HG02840 (cell line): ENCODE results near the gene SNN.

Source experiments
- ATAC-seq: cut with Tn5 transposase; IDR thresholded peaks from one replicate; pipeline ENCODE4 v1.9.1; 2021; ENCODE audit warnings: mild to moderate bottlenecking, moderate library complexity, moderate number of reproducible peaks; ENCODE audit not compliant: unreplicated experiment, low FRiP score

Gene SNN

GRCh38 chr16:11634312-11634711 is 33.9 kb upstream of the SNN start:
- ATAC-seq, result no peak

GRCh38 chr16:11635113-11635652 is 33.1 kb upstream of the SNN start:
- ATAC-seq, result no peak

- ATAC-seq, result no peak
Observed at GRCh38 chr16:11635679-11636171, 32.5 kb upstream of the SNN start.

- no peak for ATAC-seq
Observed at GRCh38 chr16:11636172-11636721, 32.0 kb upstream of the SNN start.

- ATAC-seq, result no peak
Observed at GRCh38 chr16:11637320-11637719, 30.9 kb upstream of the SNN start.

GRCh38 chr16:11638140-11638539 is 30.1 kb upstream of the SNN start:
- no peak for ATAC-seq

GRCh38 chr16:11639008-11639562 is 29.2 kb upstream of the SNN start:
- ATAC-seq, result no peak

- no peak for ATAC-seq
Observed at GRCh38 chr16:11639925-11640899, 28.0 kb upstream of the SNN start.

- ATAC-seq, result no peak
Observed at GRCh38 chr16:11640987-11641817, 27.1 kb upstream of the SNN start.

GRCh38 chr16:11642765-11643116 is 25.5 kb upstream of the SNN start:
- ATAC-seq, result no peak

- no peak for ATAC-seq
Observed at GRCh38 chr16:11649276-11649675, 19.0 kb upstream of the SNN start.

GRCh38 chr16:11650641-11651591 is 17.3 kb upstream of the SNN start:
- no peak for ATAC-seq

GRCh38 chr16:11651796-11652195 is 16.5 kb upstream of the SNN start:
- ATAC-seq, result no peak

GRCh38 chr16:11655655-11656054 is 12.6 kb upstream of the SNN start:
- no peak for ATAC-seq

GRCh38 chr16:11657556-11657955 is 10.7 kb upstream of the SNN start:
- ATAC-seq, result no peak

GRCh38 chr16:11658896-11659708 is 9.2 kb upstream of the SNN start:
- ATAC-seq, result no peak

- ATAC-seq, result no peak
Observed at GRCh38 chr16:11660565-11660964, 7.7 kb upstream of the SNN start.

- ATAC-seq, result no peak
Observed at GRCh38 chr16:11662582-11662981, 5.7 kb upstream of the SNN start.
